Gastroesophageal sphincter (tissue), 3 donors: Measurements from ENCODE around the gene PIANP.

Experiments
- CTCF ChIP-seq, 4 experiments: fragments of 200-600 bp in 2 of 4; fragments of 450-650 bp in 2 of 4; sonication (generic) in 1 of 4; IDR thresholded peaks; one replicate each; pipeline ENCODE4 v1.5.1; 2017 to 2019; ENCODE audit warnings: antibody characterized with exemption in 4 of 4, mild to moderate bottlenecking in 2 of 4, moderate library complexity in 2 of 4
- POLR2A ChIP-seq, 2 donors: fragments of 450-650 bp; IDR thresholded peaks; one replicate each; pipeline ENCODE4 v1.6.1; 2017; ENCODE audit warnings: antibody characterized with exemption in 2 of 2, mild to moderate bottlenecking in 2 of 2, moderate library complexity in 1 of 2

GRCh38 chr12:6698352-6699046 lies 2.1 kb downstream of the PIANP start:
- TF ChIP-seq CTCF (IDR thresholded peaks at IDR 0.05), result no peak
- TF ChIP-seq POLR2A (IDR thresholded peaks at IDR 0.05), result no peak
